ENCODE data around the gene PRKD1.
A peak's percentile ranks its signal among the peaks of the same experiment; 100 is the strongest.

Gene PRKD1

DNA sequence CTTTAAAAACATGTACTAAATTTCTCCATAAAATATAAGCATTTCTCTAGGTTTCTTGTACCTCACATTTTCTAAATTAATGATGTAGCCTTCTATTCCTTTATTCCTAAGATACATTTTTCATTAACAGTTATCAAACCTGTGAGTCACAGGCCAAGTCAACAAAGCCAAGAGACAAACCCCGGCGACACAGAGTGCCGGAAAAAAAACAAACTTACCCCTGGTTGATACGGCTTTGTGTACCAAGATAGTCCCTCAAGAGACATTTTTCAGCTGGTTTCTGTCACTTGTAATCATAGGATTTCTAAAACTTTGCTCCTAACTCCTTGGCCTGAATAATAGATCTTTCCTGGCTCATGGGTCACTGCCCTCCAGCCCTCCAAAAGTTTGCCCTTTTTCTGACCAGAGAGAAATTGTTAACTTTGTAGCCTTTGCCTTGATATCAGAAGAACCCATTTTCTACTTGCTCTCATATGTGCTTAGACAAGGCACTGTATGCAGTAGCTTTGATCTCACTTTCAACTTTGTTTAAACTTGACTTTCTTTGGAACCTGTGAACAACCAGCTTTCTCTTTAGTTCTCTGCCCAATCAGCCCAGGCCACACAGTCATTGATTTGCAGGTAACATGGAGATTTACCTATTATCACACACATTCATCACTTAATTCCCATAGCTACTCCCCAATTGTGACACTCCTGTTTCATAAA, 172.2 kb downstream of the PRKD1 start:
- TF ChIP-seq, protein P1, sequence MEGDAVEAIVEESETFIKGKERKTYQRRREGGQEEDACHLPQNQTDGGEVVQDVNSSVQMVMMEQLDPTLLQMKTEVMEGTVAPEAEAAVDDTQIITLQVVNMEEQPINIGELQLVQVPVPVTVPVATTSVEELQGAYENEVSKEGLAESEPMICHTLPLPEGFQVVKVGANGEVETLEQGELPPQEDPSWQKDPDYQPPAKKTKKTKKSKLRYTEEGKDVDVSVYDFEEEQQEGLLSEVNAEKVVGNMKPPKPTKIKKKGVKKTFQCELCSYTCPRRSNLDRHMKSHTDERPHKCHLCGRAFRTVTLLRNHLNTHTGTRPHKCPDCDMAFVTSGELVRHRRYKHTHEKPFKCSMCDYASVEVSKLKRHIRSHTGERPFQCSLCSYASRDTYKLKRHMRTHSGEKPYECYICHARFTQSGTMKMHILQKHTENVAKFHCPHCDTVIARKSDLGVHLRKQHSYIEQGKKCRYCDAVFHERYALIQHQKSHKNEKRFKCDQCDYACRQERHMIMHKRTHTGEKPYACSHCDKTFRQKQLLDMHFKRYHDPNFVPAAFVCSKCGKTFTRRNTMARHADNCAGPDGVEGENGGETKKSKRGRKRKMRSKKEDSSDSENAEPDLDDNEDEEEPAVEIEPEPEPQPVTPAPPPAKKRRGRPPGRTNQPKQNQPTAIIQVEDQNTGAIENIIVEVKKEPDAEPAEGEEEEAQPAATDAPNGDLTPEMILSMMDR (conservative IDR thresholded peaks at IDR 0.05; ENCODE audit: low read depth, low read length), result no peak
- no peak overlapping the region for H3K4me3 ChIP-seq (ENCODE audit: low read depth, low read length)
- no peak for DNase-seq (ENCODE audit: low read depth)

DNA sequence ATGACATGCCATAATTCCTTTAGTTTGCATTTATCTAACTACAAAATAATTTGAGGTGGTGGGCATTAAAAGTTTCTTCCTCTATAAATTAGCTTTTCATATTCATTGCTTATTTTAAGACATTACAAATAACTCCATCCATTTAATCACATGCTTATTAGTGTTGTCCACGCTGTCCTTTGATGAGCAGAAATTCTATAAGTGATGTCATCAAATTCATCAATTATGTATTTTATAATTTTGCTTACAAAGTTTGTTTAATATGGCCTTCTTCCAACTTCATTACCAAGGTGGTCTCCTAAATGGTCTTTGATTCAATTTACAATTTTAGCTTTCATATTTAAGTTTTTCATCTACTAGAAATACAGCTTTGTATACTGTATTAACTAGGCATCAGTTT, 173.5 kb downstream of the PRKD1 start:
- no peak overlapping the region for H3K4me3 ChIP-seq (ENCODE audit: low read depth, low read length)
- no peak for DNase-seq (ENCODE audit: low read depth)
- TF ChIP-seq, protein P1 (conservative IDR thresholded peaks at IDR 0.05; ENCODE audit: low read depth, low read length), result no peak

DNA sequence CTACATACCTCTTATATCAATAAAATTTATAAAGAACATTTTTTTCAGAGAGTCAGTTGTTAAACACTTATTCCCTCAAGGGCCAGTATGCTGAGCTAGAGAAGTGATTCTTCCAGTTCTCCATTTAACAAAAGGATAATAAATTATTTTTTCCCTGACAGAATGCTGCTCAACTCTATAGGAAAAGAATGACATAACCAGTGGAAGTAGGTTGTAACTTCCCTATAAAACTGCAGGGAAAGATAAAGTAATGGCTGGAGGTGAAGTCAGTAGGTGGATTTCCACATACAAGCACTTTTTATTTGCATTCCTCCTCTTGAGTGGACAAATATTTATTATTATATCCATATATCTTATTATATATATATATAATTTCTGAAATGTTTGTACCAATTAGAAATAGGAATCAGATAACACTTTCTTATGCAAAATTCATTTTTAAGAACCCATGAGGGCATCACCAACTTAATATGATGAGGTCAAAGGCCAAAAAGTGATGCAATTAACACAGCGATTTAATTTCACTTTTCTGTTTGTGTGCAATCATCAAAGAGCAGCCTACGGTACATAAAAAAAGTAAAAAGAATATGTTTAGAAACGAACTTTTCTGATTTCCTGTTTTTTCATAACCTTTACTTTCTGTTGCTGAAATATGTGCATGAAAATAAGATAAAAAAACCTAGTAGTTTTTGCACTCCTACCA, 175.3 kb downstream of the PRKD1 start:
- TF ChIP-seq, protein P1 (conservative IDR thresholded peaks at IDR 0.05; ENCODE audit: low read depth, low read length), result no peak
- no peak for DNase-seq (ENCODE audit: low read depth)
- H3K4me3 ChIP-seq (ENCODE audit: low read depth, low read length), result no peak overlapping the region

DNA sequence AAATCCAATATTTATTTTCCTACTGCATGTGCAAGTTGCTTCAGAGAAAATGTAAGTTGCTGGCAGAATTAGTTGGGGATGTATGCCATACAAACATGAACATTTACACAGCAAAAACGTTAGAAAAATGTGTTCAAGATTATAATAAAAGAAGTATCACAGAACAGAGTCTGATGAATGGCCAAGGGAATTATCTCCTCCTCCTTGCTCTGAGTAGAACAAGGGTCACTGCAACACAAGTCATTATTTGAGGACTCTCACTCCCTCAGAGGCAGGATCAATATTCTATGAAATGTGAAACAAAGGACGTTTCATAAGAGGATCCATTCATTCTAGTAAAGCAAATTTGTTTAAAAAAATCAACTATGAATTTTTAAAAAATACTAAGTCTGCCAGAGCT, 177.8 kb downstream of the PRKD1 start:
- TF ChIP-seq, protein P1 (conservative IDR thresholded peaks at IDR 0.05; ENCODE audit: low read depth, low read length), result no peak
- no peak overlapping the region for H3K4me3 ChIP-seq (ENCODE audit: low read depth, low read length)
- DNase-seq (ENCODE audit: low read depth), result no peak

DNA sequence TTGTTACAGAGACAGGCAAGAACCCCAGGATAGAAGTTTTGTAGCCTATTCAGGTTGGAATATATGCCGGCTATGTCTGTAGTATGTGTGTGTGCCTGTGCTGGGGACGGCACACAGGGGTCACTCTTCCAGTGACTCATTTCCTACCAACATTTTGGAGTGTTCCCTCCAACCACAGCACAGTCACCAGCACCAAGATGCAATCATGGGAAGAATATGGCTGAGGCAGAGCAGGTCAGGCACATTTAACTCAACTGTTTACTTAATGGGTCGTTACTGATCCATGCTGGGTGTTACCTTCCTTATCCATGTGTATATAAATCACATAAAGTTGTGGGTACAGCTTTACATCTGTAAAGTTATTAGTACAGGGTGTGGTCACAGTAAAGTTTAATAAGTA, 178.3 kb downstream of the PRKD1 start:
- TF ChIP-seq, protein P1 (conservative IDR thresholded peaks at IDR 0.05; ENCODE audit: low read depth, low read length), result no peak

DNA sequence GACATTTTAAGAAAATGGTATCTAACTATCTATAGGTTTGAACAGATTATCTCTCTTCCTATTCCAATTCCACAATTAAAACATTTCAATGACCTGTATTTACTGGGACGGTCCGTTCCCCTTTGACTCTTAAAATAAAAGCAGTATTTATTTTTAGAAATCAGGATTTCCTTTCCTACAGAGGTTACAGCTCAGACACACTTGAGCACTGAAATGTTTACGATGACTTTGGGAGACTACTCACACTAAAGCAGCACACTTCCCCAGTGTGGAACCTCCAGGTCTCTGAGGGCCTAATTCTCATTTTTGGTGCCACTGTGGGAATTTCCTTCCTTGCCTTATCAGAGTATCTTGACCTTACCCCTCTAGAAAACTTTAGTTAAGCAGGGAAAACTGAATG, 181.8 kb downstream of the PRKD1 start:
- H3K4me3 ChIP-seq (ENCODE audit: low read depth, low read length), result no peak overlapping the region
- DNase-seq (ENCODE audit: low read depth), result no peak
- TF ChIP-seq, protein P1 (conservative IDR thresholded peaks at IDR 0.05; ENCODE audit: low read depth, low read length), result no peak

More for the DNA sequence above, 178.3 kb downstream of the PRKD1 start:
- no peak overlapping the region for H3K4me3 ChIP-seq (ENCODE audit: low read depth, low read length)
- peak; percentile 68 for DNase-seq (ENCODE audit: low read depth)

DNA sequence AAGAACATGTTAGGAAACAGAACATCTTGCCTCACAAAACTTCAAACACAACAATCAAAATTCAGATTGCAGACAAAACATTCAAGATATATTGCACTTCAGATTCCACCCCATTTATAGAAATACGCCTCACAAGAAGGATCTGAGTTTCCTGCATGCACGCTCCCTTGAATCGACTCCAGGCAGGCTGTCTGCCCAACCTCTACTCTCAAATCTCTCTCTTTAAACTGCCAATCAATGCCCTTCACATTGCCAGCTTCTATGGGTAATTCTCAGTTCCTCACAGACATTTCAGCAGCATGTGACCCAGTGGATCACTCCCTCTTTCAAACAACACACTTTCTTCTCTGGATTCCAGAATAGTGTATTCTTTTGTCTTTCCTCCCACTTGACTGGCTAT, 184.1 kb downstream of the PRKD1 start:
- TF ChIP-seq, protein P1 (conservative IDR thresholded peaks at IDR 0.05; ENCODE audit: low read depth, low read length), result no peak
- no peak for DNase-seq (ENCODE audit: low read depth)
- no peak overlapping the region for H3K4me3 ChIP-seq (ENCODE audit: low read depth, low read length)
